Motor neuron (in vitro differentiated cells): ENCODE measurements around the gene RACGAP1. TPM values are rescaled to one million over a fixed set of nuclear protein-coding genes. Genes with fewer than 3 reads are reported as not detected.
A peak's percentile ranks its signal among the peaks of the same experiment; 100 is the strongest.

ENCODE experiments used
- ATAC-seq, 8 experiments: fragments of 200-7000 bp; cut with Tn5 transposase; replicated peaks in 6 of 8; 2 replicates each; pipeline ENCODE4 v1.8.0; 2021; ENCODE audit warnings: mild to moderate bottlenecking in 8 of 8, moderate library complexity in 8 of 8
- H3K27ac ChIP-seq, 2 donors: fragments of 250-450 bp; sonication (Bioruptor Pico); 2 replicates each; pipeline ENCODE4 v1.9.0; 2021; ENCODE audit warnings: antibody characterized with exemption in 2 of 2, mild to moderate bottlenecking in 2 of 2, moderate library complexity in 1 of 2
- H3K4me1 ChIP-seq, 2 donors: fragments of 250-450 bp; sonication (Bioruptor Pico); replicated peaks in 1 of 2; 2 replicates each; pipeline ENCODE4 v1.6.1; 2021; ENCODE audit warnings: antibody characterized with exemption in 2 of 2, mild to moderate bottlenecking in 2 of 2, moderate library complexity in 1 of 2
- H3K4me3 ChIP-seq, 5 donors: fragments of 250-450 bp; sonication (Bioruptor Pico); 2 replicates each; pipeline ENCODE4 v1.9.0; 2021; ENCODE audit warnings: antibody characterized with exemption in 5 of 5, mild to moderate bottlenecking in 5 of 5, moderate library complexity in 4 of 5
- WGBS, 10 experiments: fragments of 450-650 bp; shearing (Covaris generic); methylation state at CpG; one replicate each; pipeline ENCODE4 v1.0.0; 2022; 5-methylcytosine and 5-hydroxymethylcytosine counted together
- in situ Hi-C, 9 experiments: fragments of 400-800 bp; cut with MboI; loops; one replicate each; pipeline ENCODE4 v1.15.0; 2021; ENCODE audit warnings: low sequenced_read_pairs in 9 of 9, low pct_unique_long_range_greater_than_20kb in 2 of 9; ENCODE audit not compliant: unreplicated experiment in 9 of 9
- total RNA-seq, 8 experiments: library from RNA; unstranded; fragments of 300-600 nt; gene quantifications; 2 replicates each; pipeline versions ENCODE4 v1.2.3 to v1.2.4, GENCODE V29; 2022

The RACGAP1 gene
- total RNA-seq, 8 experiments from 2014 or later: 7.1 to 74.8 (median 17.6) TPM

GRCh38 chr12:49944718-49945117 is 80.6 kb downstream of the RACGAP1 start:
- Histone ChIP-seq H3K4me1 (peaks cover 5 to 10% of the 10 kb centered on the region in 2 donors), H3K27ac (no peak overlapping the region), H3K4me3 (no peak overlapping the region)
- ATAC-seq: no peak
- in situ Hi-C loops: no loop called here
- WGBS, 10 experiments: 40 to 100% (median 73%) methylated on average over 1 to 3 of the region's 3 CpGs; no CpG with 5 or more reads in 4 of the 10 experiments

- Histone ChIP-seq H3K27ac (no peak overlapping the region), H3K4me3 (no peak overlapping the region), H3K4me1 (peaks cover 5 to 10% of the 10 kb centered on the region in 2 donors)
- ATAC-seq: no peak
- in situ Hi-C loops: no loop called here
- 40 to 100% (median 75%) methylated on average over 1 to 3 of the region's 5 CpGs; no CpG with 5 or more reads in 2 of the 10 experiments for WGBS, 10 experiments
Observed at GRCh38 chr12:49944046-49944445, 81.2 kb downstream of the RACGAP1 start.

GRCh38 chr12:49943625-49943960 is 81.7 kb downstream of the RACGAP1 start:
- in situ Hi-C loops: no loop called here
- Histone ChIP-seq H3K27ac (no peak overlapping the region), H3K4me1 (peaks cover 5 to 10% of the 10 kb centered on the region in 2 donors), H3K4me3 (no peak overlapping the region)
- WGBS, 10 experiments: 17 to 40% (median 33%) methylated on average over 1 of the region's 1 CpG; no CpG with 5 or more reads in 7 of the 10 experiments
- no peak for ATAC-seq

GRCh38 chr12:49942921-49943624 is 82.2 kb downstream of the RACGAP1 start:
- in situ Hi-C loops: no loop called here
- WGBS, 10 experiments: 54 to 100% (median 80%) methylated on average over 1 to 4 of the region's 14 CpGs; no CpG with 5 or more reads in 3 of the 10 experiments
- no peak for ATAC-seq
- no peak overlapping the region for H3K4me3 ChIP-seq
- H3K27ac ChIP-seq: no peak overlapping the region
- H3K4me1 ChIP-seq: peaks cover 5 to 10% of the 10 kb centered on the region in 2 donors

GRCh38 chr12:49942512-49942893 is 82.8 kb downstream of the RACGAP1 start:
- no peak overlapping the region for H3K27ac ChIP-seq
- ATAC-seq: no peak
- no peak overlapping the region for H3K4me3 ChIP-seq
- in situ Hi-C loops: no loop called here
- H3K4me1 ChIP-seq: peaks cover 5 to 10% of the 10 kb centered on the region in 2 donors
- WGBS, 10 experiments: 100% methylated on average over 1 to 2 of the region's 3 CpGs; no CpG with 5 or more reads in 7 of the 10 experiments

GRCh38 chr12:49941556-49942511 is 83.5 kb downstream of the RACGAP1 start:
- Histone ChIP-seq H3K4me3 (no peak overlapping the region), H3K27ac (no peak overlapping the region), H3K4me1 (peaks cover 6 to 10% of the 10 kb centered on the region in 2 donors)
- WGBS, 10 experiments: 27 to 100% (median 79%) methylated on average over 1 to 6 of the region's 13 CpGs
- in situ Hi-C loops: no loop called here
- no peak for ATAC-seq

- H3K4me3 ChIP-seq: no peak overlapping the region
- in situ Hi-C loops: no loop called here
- no peak overlapping the region for H3K27ac ChIP-seq
- WGBS, 10 experiments: 100% methylated on average over 1 of the region's 1 CpG; no CpG with 5 or more reads in 9 of the 10 experiments
- H3K4me1 ChIP-seq: peaks cover 3 to 5% of the 10 kb centered on the region in 2 donors
- peak in 2 of 8 experiments; percentile 20 to 31 for ATAC-seq
Observed at GRCh38 chr12:49939707-49940106, 85.6 kb downstream of the RACGAP1 start.

GRCh38 chr12:49939307-49939706 is 86.0 kb downstream of the RACGAP1 start:
- peak in 1 of 8 experiments; percentile 27 for ATAC-seq
- Histone ChIP-seq H3K4me3 (no peak overlapping the region), H3K4me1 (peaks cover 3 to 5% of the 10 kb centered on the region in 2 donors), H3K27ac (no peak overlapping the region)
- in situ Hi-C loops: no loop called here

Other genes starting within 250 kb of the RACGAP1 start
- gene NCKAP5L, start 197.1 kb downstream of the RACGAP1 start, total RNA-seq: 10 to 100 TPM; 15.1 to 51.6 (median 22.3) TPM
- 10 to 100 TPM in 1 of 8 experiments, 1 to 10 TPM in 7; 4.3 to 10.4 (median 8.1) TPM for gene BCDIN3D, start 182.4 kb downstream of the RACGAP1 start, total RNA-seq
- gene FAIM2, start 121.6 kb downstream of the RACGAP1 start, total RNA-seq: 10 to 100 TPM in 4 of 8 experiments, 1 to 10 TPM in 2, under 1 TPM in 1, not detected in 1; 0.51 to 17.5 (median 15.6) TPM
- gene AQP2, start 74.8 kb downstream of the RACGAP1 start, total RNA-seq: under 1 TPM in 5 of 8 experiments, not detected in 3; 0.09 to 0.81 (median 0.14) TPM
- gene AQP5, start 63.6 kb downstream of the RACGAP1 start, total RNA-seq: 1 to 10 TPM in 1 of 8 experiments, under 1 TPM in 5, not detected in 2; 0.25 to 1.5 (median 0.35) TPM
- 1 to 10 TPM in 1 of 8 experiments, under 1 TPM in 7; 0.08 to 1.2 (median 0.31) TPM for gene AQP6, start 52.5 kb downstream of the RACGAP1 start, total RNA-seq
- 10 to 100 TPM in 3 of 8 experiments, 1 to 10 TPM in 5; 1.3 to 14.5 (median 7.6) TPM for gene ASIC1, start 32.1 kb upstream of the RACGAP1 start, total RNA-seq
- 100 to 1,000 TPM in 1 of 8 experiments, 10 to 100 TPM in 7; 18.1 to 117 (median 65.4) TPM for gene SMARCD1, start 59.8 kb upstream of the RACGAP1 start, total RNA-seq
- gene GPD1, start 78.5 kb upstream of the RACGAP1 start, total RNA-seq: 1 to 10 TPM in 5 of 8 experiments, under 1 TPM in 3; 0.43 to 7.5 (median 1.1) TPM
- gene COX14, start 86.7 kb upstream of the RACGAP1 start, total RNA-seq: 100 to 1,000 TPM in 1 of 8 experiments, 10 to 100 TPM in 7; 33.3 to 101 (median 44.0) TPM
- gene CERS5, start 141.9 kb upstream of the RACGAP1 start, total RNA-seq: 10 to 100 TPM; 18.9 to 87.0 (median 57.7) TPM